GM10248 (cell line): ENCODE results near the gene S100PBP.

ENCODE experiments used
- CTCF ChIA-PET: fragments of 300-600 bp; sonication (Branson Sonifier 250); formaldehyde crosslinking; extraction: SDS; loops from one replicate; lab custom pipeline; 2021; ENCODE audit warnings: antibody characterized with exemption; lab: Yijun Ruan, JAX
- POLR2A ChIA-PET: fragments of 350-650 bp; sonication (Branson Sonifier 250); formaldehyde crosslinking; extraction: SDS; loops from one replicate; lab custom pipeline; 2020; ENCODE audit warnings: antibody characterized with exemption; lab: Yijun Ruan, JAX
- DNase-seq: peaks from one replicate; pipeline ENCODE4 v3.0.0; 2012; ENCODE audit errors: extremely low spot score
- CTCF ChIP-seq: IDR thresholded peaks from 2 replicates; pipeline ENCODE4 v1.5.1; 2012; ENCODE audit warnings: mild to moderate bottlenecking, low read depth; ENCODE audit errors: extremely low read depth, missing control alignments, control extremely low read depth

S100PBP gene

GRCh38 chr1:32876341-32877210, 59.1 kb downstream of the S100PBP start:
- POLR2A ChIA-PET = interaction anchor here (0.7 kb wide), 2 partner anchors 196 to 541 kb away, joined by 3 to 6 read pairs; no protein-coding TSS in a partner anchor
- CTCF ChIA-PET = interaction anchor here (0.6 to 7.0 kb wide), 29 partner anchors 10 to 475 kb away, joined by 3 to 55 read pairs (median 6); partner anchors contain the start of genes AZIN2 and HPCA
- peak; percentile 89 for TF ChIP-seq CTCF
- DNase-seq = peak; percentile 80

- CTCF ChIA-PET = interaction anchor here (0.9 to 7.0 kb wide), 17 partner anchors 9 to 357 kb away, joined by 3 to 55 read pairs (median 11); partner anchors contain the start of genes AZIN2 and HPCA
- POLR2A ChIA-PET = no interaction called here
Observed at GRCh38 chr1:32877211-32878110, 60.0 kb downstream of the S100PBP start.

GRCh38 chr1:32878183-32878582, 60.7 kb downstream of the S100PBP start:
- CTCF ChIA-PET = interaction anchor here (0.8 to 1.5 kb wide), 5 partner anchors 11 to 208 kb away, joined by 3 to 6 read pairs (median 4); no protein-coding TSS in a partner anchor

More at GRCh38 chr1:32877211-32878110, 60.0 kb downstream of the S100PBP start:
- DNase-seq = no peak
- TF ChIP-seq CTCF = no peak

GRCh38 chr1:32878637-32879041, 61.2 kb downstream of the S100PBP start:
- no peak for DNase-seq
- POLR2A ChIA-PET = no interaction called here
- CTCF ChIA-PET = interaction anchor here (0.8 to 1.5 kb wide), 5 partner anchors 11 to 207 kb away, joined by 3 to 6 read pairs (median 4); no protein-coding TSS in a partner anchor
- no peak for TF ChIP-seq CTCF

More at GRCh38 chr1:32878183-32878582, 60.7 kb downstream of the S100PBP start:
- DNase-seq = no peak
- POLR2A ChIA-PET = no interaction called here
- TF ChIP-seq CTCF = no peak

GRCh38 chr1:32881291-32881690, 63.8 kb downstream of the S100PBP start:
- ChIA-PET POLR2A (no interaction called here), CTCF (interaction anchor here (0.9 to 1.3 kb wide), 5 partner anchors 9 to 205 kb away, joined by 3 to 4 read pairs (median 3); no protein-coding TSS in a partner anchor)
- DNase-seq = no peak
- no peak for TF ChIP-seq CTCF
